Frontal cortex (tissue), 4 donors: Measurements from ENCODE around the gene ATG13. TPM values are rescaled to one million over a fixed set of nuclear protein-coding genes. Genes with fewer than 3 reads are reported as not detected.
A peak's percentile ranks its signal among the peaks of the same experiment; 100 is the strongest.
"Not testable (repeated sequence)": the region's sequence is repeated elsewhere in the genome, so short reads cannot be mapped to it uniquely, and the experiment has no call there.

Source experiments
- DNase-seq, 2 donors: peaks; one replicate each; pipeline ENCODE4 v3.0.0; 2012; ENCODE audit warnings: low spot score in 2 of 2
- FAIRE-seq: peaks from 2 replicates; lab custom pipeline; 2012; peaks lifted over from hg19 to GRCh38; lab: Jason Lieb, UNC
- total RNA-seq: library from RNA; depleted of rRNA; stranded (reverse); fragments of >200 nt; gene quantifications from one replicate; pipeline ENCODE4 v1.2.3, GENCODE V29; 2014
- donor health status: control.
- donor health status: control.
- donor health status: control.

Gene ATG13
- total RNA-seq = 47.7 TPM

- FAIRE-seq = no peak
- peak; percentile 84 to 87 for DNase-seq
Observed at GRCh38 chr11:46617134-46617971, at the start of gene ATG13, which contains the start of gene HARBI1. TSS of gene ATG13 (plus strand) at chr11:46617553. CDS start at chr11:46644292, 26,739 bp downstream. TSS of gene HARBI1 (minus strand) at chr11:46617227. CDS start at chr11:46616237, 990 bp downstream.

- no peak for FAIRE-seq
- DNase-seq = no peak
Observed at GRCh38 chr11:46570790-46571398, 46.5 kb upstream of the ATG13 start.

GRCh38 chr11:46574656-46575055, 42.7 kb upstream of the ATG13 start:
- no peak for FAIRE-seq
- no peak for DNase-seq

DNA sequence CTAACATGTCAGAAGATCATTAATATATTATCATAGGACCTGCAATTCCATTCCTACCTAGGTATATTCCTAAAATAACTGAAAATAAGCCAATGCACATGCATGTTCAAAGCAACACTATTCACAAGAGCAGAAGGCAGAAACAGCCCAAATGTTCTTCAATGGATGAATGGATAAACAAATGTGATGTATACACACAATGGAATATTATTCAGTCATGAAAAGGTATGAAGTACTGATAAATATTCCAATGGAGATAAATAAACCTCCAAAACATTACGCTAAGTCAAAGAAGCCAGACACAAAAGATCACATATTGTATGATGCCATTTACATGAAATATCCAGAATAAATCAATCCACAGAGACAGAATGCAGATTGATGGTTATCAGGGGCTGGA, 40.3 kb upstream of the ATG13 start:
- DNase-seq (no peak), FAIRE-seq (no peak)

- DNase-seq (no peak), FAIRE-seq (no peak)
Observed at GRCh38 chr11:46582588-46582987, 34.8 kb upstream of the ATG13 start.

GRCh38 chr11:46583513-46583912, 33.8 kb upstream of the ATG13 start:
- FAIRE-seq, DNase-seq: not testable (repeated sequence)

- DNase-seq (no peak), FAIRE-seq (no peak)
Observed at GRCh38 chr11:46588131-46588530, 29.2 kb upstream of the ATG13 start.

DNA sequence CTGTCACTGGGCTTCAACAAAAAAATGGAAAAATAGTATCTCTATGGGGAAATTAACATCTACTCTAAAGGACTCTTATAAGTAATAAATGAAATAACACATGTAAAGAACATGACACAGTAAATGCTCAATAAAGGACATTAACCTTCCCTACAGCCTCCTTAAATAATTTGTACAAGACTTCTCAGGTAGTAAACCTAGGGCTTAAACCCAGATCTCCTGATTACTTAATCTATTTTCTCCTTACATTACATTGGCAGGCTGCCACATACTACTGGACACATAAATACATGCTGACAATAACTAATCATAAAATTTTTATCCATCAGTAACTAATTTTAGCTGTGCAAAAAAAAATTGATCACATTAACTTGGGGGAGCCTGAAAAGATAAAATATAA, 28.4 kb upstream of the ATG13 start:
- FAIRE-seq (no peak), DNase-seq (no peak)

GRCh38 chr11:46590740-46591605, 26.4 kb upstream of the ATG13 start:
- DNase-seq (no peak), FAIRE-seq (no peak)

GRCh38 chr11:46593550-46594373, 23.6 kb upstream of the ATG13 start, which contains the start of gene AMBRA1:
TSS of gene AMBRA1 (minus strand) at chr11:46594023. CDS start at chr11:46548380, 45,643 bp downstream.
- no peak for FAIRE-seq
- DNase-seq = peak; percentile 76 to 79

GRCh38 chr11:46594374-46594700, 23.0 kb upstream of the ATG13 start:
- FAIRE-seq (no peak), DNase-seq (no peak)

DNA sequence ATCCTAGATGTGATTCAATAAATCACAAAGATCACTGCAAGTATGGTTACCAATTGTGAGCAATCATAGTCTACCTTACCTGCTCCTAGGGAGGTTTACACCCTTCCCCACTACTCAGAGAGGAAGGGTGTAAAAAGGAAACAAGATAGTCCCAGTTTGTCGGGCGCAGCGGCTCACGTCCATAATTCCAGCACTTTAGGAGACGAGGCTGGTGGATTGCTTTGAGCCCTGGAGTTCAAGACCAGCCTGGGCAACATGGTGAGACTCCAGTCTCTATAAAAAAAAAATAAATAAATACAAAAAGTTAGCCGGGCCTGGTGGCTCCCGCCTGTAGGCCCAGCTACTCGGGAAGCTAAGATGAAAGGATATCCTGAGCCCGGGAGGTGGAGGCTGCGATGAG, 22.6 kb upstream of the ATG13 start:
- FAIRE-seq (no peak), DNase-seq (no peak)

GRCh38 chr11:46597155-46597554, 20.2 kb upstream of the ATG13 start:
- DNase-seq (no peak), FAIRE-seq (no peak)

DNA sequence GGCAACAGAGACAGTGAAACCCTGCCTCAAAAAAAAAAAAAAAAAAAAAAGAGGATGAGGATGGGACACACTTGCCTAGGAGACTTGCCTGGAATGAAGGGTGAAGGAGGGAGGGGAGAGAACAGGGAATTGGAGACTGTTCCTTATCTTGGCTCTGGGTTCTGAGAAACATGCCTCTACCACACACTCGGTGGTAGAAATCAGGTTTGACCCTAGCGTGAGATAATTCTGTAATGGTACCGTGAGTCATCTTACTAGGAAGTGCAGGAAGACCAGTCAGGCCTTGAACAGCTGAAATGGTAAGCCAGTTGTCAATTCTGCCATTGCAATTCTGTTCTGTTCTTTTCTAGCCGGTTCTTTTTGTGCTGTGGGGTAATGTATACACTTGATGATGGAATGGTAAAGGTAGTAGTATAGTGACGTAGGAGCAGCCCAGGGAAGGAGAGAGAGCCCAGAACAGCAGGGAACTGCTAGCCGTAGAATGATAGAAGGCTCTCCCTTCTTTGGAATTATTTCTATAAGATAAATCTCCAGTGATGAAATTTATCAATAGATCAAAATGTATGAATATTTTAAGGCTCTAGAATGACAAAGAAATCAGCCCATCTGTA, 19.6 kb upstream of the ATG13 start:
- DNase-seq = no peak
- FAIRE-seq = no peak

- FAIRE-seq = no peak
- no peak for DNase-seq
Observed at GRCh38 chr11:46599340-46600193, 17.8 kb upstream of the ATG13 start.

- FAIRE-seq = no peak
- no peak for DNase-seq
Observed at GRCh38 chr11:46600194-46600960, 17.0 kb upstream of the ATG13 start.

DNA sequence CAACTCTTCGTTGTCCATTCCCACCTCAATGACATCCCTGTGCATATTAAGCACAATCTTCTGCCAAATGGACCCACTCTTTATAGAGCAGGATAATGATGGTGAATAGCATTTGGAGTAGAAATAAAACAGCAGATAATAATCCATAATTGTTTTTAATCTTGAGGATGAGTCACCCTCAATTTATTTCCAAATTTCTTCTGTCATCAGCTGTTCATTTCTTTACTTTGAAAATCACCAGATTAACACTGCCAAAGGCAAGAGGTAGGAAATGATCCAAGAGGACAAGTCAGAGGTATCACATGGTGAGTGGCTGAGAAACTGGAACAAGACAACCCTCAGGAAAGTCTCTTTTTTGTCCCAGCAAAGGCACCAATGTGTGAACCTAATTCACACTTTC, 16.2 kb upstream of the ATG13 start:
- peak in 1 of 2 donors; percentile 29 for DNase-seq
- FAIRE-seq = no peak
